ENCODE data around the gene XYLT1.
A peak's percentile ranks its signal among the peaks of the same experiment; 100 is the strongest.
"Not testable (repeated sequence)": the region's sequence is repeated elsewhere in the genome, so short reads cannot be mapped to it uniquely, and the experiment has no call there.

The XYLT1 gene

DNA sequence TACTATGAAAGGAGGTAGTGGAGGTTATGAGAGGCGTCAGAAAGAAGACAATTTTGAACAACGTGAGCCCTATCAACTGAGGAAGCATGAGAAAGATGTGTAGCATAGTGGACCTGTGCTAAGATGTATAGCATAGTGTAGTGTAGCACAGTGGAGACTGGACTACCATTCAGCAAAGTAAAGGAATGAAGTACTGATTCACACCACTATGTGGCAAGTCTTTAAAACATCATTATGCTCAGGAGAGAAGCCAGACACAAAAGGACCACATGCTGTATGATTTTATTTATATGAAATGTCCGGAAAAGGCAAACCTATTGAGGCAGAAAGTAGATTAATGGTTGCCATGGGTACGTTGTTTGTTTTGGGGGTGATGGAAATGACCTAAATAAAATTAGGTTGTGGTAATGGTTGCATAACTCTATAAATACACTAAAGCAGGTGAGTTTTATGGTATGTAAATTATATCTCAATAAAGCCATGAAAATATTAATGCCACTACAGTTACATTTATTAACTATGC, 20.4 kb upstream of the XYLT1 start:
- DNase-seq (ENCODE audit: low read depth in 2 of 2): no peak

- DNase-seq (ENCODE audit: low read depth in 2 of 2): no peak
Observed at GRCh38 chr16:17488506-17488905, 17.7 kb upstream of the XYLT1 start.

DNA sequence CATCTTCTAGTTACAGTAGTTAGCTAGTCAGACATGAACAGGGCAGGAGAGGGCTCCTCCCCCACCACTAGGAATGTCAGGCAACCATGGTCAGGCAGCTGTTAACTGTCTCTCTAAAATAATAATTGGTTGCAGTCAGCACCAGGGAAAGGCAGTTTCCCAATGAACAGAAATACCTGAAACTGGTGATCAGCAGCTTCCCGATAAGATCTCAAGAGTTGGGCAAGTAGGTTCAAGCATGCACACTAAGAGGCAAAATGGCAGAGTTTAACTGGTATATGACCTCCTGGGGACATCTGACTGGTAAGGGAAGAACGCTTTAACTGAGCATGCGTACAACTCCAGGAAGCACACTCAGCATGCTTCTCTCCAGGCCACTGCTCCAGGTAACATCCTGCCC, 12.6 kb upstream of the XYLT1 start:
- no peak for DNase-seq (ENCODE audit: low read depth in 2 of 2)

- DNase-seq (ENCODE audit: low read depth in 2 of 2): not testable (repeated sequence)
Observed at GRCh38 chr16:17482341-17482740, 11.6 kb upstream of the XYLT1 start.

GRCh38 chr16:17481736-17482135, 11.0 kb upstream of the XYLT1 start:
- DNase-seq (ENCODE audit: low read depth in 2 of 2): no peak

DNA sequence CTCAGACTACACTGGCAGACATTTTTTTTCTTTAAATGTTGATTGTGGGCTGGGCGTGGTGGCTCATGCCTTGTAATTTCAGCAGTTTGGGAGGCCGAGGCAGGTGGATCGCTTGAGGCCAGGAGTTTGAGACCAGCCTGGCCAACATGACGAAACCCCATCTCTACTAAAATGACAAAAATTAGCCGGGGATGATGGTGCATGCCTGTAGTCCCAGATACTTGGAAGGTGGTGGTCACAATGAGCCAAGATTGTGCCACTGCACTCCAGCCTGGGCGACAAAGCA, 6.4 kb upstream of the XYLT1 start:
- not testable (repeated sequence) for DNase-seq (ENCODE audit: low read depth in 2 of 2)

DNA sequence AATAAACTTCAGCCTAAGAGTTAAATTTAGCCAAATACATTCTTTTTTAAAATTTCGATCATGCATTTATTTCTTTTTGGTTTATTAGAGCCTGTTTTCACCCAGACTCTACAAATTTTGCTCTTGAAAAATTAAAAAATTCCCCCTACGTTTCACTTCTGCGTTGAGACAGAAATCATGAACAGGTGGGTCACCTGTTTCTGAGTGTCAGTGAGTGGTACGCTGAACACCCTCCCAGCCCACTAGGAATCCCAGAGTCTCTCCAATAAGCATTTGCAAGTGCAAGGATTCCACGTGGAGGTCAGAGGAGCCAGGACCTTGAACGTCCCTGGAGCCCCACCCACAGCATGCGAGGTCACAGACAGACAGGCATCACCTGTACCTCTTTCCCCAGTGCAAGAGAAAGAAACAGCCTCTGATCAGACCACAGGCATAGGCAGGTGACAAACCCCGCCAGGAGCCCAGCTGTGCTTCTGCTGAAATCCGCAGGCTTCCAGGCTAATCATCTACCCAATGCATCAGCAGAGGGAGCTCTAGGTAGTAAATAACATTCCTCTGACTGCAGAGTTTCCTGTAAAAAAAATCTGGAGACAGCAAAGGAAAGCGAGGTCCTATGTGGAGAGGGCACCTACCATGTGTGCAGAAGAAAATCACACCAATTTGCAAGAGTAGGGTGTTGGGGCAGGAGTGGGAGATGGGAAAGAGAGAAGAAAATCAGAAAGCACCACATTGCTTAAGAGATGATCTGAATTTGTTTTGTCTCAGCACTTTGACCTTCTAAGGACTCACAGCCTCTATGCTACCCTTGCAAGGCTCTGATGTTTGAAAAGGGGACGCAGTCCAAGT, 5.9 kb upstream of the XYLT1 start:
- DNase-seq (ENCODE audit: low read depth in 2 of 2): peak in 1 of 2 donors; percentile 27

GRCh38 chr16:17475104-17475503, 4.3 kb upstream of the XYLT1 start:
- no peak for DNase-seq (ENCODE audit: low read depth in 2 of 2)

- DNase-seq (ENCODE audit: low read depth in 2 of 2): no peak
Observed at GRCh38 chr16:17474572-17474971, 3.8 kb upstream of the XYLT1 start.

- no peak for DNase-seq (ENCODE audit: low read depth in 2 of 2)
Observed at GRCh38 chr16:17474037-17474436, 3.3 kb upstream of the XYLT1 start.

DNA sequence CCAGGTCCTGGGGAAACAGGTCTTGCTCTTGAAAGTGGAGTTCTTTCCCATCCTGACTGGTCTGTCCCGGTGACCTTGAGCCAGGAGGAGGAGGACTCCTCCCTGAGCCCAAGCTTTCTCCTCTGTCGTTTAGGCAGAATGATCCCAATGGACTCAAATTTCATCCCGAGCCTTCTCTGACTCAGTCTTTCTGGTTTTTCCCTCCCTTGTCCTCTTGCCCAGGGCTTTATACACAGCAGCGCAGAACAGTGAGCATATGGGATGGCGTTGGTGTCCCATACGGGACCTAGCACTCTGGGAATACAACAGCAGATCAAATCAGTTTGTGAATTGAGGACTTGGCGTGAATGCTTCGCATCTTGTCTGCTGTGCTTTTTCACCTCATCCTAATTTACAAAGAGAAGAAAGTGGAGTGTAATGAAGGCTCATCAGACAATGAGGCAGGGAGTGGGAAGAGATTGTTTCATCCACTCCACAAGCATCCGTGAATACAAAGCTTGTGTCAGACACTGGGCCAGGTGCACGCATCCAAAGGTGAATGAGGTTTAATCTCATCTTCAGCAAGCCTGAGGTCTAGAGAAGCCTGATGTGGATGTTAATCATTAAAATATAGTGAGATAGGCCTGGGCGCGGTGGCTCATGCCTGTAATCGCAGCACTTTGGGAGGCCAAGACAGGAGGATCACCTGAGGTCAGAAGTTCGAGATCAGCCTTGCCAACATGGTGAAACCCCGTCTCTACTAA, 1.1 kb upstream of the XYLT1 start:
- no peak for DNase-seq (ENCODE audit: low read depth in 2 of 2)

DNA sequence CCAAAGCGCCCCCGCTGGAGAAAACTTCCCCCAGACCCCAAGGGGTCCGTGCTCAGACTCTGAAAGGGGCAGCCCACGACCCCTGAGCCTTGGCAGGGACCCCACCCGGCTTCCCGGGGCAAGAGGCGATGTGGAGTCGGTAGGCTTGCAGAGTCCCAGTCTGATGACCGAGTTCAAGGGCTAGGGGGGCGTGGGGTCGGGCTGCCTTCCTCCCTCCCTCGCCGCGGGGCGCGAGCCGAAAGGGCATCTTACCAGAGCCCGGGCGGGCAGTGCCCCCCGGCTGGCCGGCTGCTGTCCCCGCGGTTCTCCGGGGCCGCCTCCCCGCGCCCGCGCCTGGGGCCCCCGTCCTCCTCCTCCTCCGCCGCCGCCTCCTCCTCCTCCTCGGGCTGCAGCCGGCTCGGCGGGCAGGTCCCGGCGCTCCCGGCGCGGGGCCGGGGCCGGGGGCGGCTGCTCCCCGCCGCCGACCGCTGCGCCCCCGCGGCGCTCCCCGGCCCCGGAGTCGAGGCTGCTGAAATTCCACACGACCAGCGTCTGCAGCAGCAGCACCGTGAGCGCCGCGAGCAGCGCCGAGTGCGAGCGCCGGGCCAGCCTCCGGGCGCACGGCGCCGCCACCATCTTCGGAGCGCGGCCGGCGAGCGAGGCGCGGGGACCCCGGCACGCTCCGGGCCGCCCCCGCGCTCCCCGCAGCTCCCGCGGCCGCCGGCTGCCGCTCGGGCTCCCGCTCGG, 415 bp downstream of the XYLT1 start:
- DNase-seq (ENCODE audit: low read depth in 2 of 2): peak in 1 of 2 donors; percentile 24

GRCh38 chr16:17469741-17470181, 999 bp downstream of the XYLT1 start:
- DNase-seq (ENCODE audit: low read depth in 2 of 2): no peak

DNA sequence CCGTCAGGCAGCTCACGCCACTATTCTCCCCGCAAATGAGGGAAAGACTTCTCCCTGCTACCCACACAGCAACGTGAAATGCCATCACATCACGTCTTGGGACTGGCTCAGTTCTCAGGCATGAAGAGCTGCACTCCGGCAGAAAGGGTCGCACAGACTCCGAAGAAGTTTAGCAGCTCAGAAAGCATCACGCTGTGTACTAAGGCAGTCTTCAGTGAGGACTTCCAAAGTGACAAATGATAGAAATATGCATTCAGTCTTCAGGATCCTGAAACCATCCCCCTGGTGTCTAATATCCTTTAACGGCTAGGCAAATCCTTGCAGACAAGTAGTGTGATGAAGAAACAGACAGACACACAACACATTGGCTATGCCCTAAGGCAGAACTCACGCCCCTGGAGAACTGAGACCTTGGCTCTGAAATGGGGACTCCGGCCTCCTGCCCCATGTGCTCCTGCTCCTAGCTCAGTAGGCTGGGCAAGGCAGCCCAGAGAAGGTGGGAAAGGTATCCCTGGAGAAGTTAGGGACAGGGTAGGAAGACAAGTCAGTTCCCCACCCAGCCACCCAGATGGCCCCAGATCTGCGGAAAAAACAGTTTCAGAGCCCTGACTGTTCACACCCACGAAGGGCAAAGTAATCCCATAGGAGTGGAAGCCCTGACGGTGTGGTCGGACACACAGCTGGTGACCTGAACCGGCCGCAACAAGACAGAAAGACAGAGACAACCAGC, 1.6 kb downstream of the XYLT1 start:
- no peak for DNase-seq (ENCODE audit: low read depth in 2 of 2)

DNA sequence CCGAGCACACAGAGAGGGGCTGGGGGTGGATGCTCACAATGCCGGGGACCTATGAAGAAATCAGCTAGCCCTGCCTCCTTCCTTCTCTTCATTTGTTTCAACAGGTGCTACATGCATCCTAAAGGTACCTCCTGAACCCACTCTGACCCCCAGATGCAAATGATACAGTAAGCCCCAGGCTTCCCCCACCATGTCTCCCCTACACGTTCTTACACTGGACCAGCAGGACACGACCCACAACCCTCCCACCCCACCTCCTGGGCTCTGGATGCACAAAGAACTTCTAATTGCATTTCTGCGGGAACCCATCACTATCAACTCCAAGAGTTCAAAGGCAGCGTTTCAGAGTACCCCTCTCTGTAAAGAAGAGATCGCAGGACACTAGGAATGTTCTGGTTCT, 2.1 kb downstream of the XYLT1 start:
- no peak for DNase-seq (ENCODE audit: low read depth in 2 of 2)

- DNase-seq (ENCODE audit: low read depth in 2 of 2): no peak
Observed at GRCh38 chr16:17467923-17468540, 2.7 kb downstream of the XYLT1 start.

DNA sequence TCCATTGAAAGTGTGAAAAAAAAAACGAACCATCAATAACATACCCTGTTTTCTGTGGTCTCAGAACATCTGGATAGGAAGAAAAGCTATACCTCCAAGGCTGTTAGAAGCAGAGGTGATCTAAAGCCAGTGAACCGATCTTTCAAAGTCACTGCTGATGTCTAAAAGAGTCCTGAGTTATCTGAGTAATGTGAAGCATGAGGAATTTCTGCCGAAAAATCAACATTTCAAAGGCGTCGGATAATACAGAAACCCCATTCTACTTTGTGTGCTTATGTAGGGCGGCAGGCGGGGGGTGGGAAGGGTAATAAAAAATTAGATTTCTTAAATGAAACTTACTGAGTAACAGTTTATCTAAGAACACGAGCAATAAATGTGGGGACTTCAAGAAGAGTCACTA, 3.9 kb downstream of the XYLT1 start:
- no peak for DNase-seq (ENCODE audit: low read depth in 2 of 2)

- no peak for DNase-seq (ENCODE audit: low read depth in 2 of 2)
Observed at GRCh38 chr16:17465460-17465859, 5.3 kb downstream of the XYLT1 start.

- no peak for DNase-seq (ENCODE audit: low read depth in 2 of 2)
Observed at GRCh38 chr16:17463335-17463734, 7.4 kb downstream of the XYLT1 start.

- no peak for DNase-seq (ENCODE audit: low read depth in 2 of 2)
Observed at GRCh38 chr16:17461951-17462729, 8.6 kb downstream of the XYLT1 start.

All from stimulated activated CD4-positive, alpha-beta T cell treated with anti-CD3 and anti-CD28 coated beads, Interleukin-1b, Interleukin-23, amount 100 ng/mL, for 4 hours (primary cell).